ENCODE data around the gene ABL2. TPM values are rescaled to one million over a fixed set of nuclear protein-coding genes. Genes with fewer than 3 reads are reported as not detected.

ABL2 gene
- 46.0 and 81.5 TPM in 2 replicates for total RNA-seq

DNA sequence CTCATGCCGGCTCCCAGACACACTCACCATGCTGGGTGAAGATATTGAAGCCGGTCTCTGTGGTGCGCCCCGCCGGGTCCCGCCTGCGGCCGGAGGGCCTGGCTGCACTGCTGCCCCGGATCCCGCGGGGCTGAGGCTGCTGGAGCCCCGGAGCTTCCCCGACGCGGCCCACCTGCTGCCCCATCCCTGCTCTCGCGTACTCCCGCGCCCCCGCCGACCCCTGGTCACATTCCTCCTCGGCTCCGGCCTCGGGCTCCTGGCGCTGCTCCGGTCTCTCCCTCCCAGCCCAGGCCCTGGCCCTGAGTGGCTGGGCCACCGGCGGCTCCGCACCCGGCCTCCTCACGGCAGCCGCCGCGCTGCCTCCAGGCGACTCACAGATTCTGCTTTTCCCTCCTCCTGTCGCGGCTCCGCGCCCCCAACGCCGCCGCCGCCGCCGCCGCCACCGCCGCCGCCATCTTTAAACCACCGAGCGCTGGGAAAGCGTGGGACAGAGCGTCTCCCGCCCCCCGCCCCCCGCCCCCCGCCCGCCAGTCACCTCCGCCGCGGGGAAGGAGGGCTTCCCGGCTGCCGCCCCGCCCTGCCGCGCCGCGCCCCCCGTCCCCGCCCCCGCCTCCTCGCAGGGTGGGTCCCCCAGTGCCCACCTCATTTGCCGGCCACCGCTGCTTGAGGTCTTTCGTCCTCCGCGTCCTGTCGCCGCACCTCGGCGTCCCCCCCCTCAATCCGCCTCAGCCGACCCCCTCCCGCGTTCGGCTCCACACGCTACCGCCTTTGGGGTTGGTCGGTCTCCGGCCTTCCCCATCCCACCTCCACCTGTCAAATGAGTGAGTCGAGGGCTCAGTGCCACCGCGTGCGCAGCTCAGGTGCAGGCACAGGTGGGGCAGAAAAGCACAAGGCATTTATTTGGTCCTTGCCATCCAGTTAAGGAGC lies at the start of gene ABL2:
Gene ABL2 (minus strand): TSS at position 464 of the 927 bp plus-strand sequence. CDS start 280 bp downstream, at position 184.

GRCh38 chr1:179081687-179082332 lies 147.7 kb downstream of the ABL2 start, which contains the start of gene TOR3A:
TOR3A (plus strand) TSS chr1:179082070; CDS start chr1:179082129, 59 bp downstream.

Small RNAs within 50 kb of the gene (small RNA-seq; reads per million reads assigned to genes)
- not detected for gene AL512326.2 (ENCODE audit: low replicate concordance)
- not detected for gene AL512326.3 (ENCODE audit: low replicate concordance)
- gene EIF4A1P11 (ENCODE audit: low replicate concordance): not detected
- gene RF00272 (ENCODE audit: low replicate concordance): not detected

Other genes starting within 250 kb of the ABL2 start
- 26.5 and 45.4 TPM in 2 replicates for gene FAM20B, start 203.8 kb downstream of the ABL2 start, total RNA-seq
- gene TOR3A, start 147.6 kb downstream of the ABL2 start, total RNA-seq: 36.8 and 44.0 TPM in 2 replicates
- 31.5 and 38.1 TPM in 2 replicates for gene SOAT1, start 64.1 kb upstream of the ABL2 start, total RNA-seq
- gene AXDND1, start 136.3 kb upstream of the ABL2 start, total RNA-seq: 0.43 and 0.44 TPM in 2 replicates

Data from placental pericyte (primary cell).